ENCODE measurements around the gene PTPN14.

GRCh38 chr1:214565310-214565709 lies 13.9 kb upstream of the PTPN14 start:
- no peak for TF ChIP-seq POLR2A (IDR thresholded peaks at IDR 0.05)
- no peak for TF ChIP-seq CTCF (IDR thresholded peaks at IDR 0.05)
